GM19193 (cell line): ENCODE measurements around the gene KRT80.

Source experiments
- POLR2A ChIP-seq: IDR thresholded peaks from 4 replicates; pipeline ENCODE4 v1.6.1; 2011; ENCODE audit not compliant: insufficient read depth, insufficient read length; ENCODE audit errors: extremely low read depth

KRT80 gene

GRCh38 chr12:52207895-52208294, 16.1 kb upstream of the KRT80 start:
- TF ChIP-seq POLR2A: no peak

- no peak for TF ChIP-seq POLR2A
Measured at GRCh38 chr12:52207106-52207505, 15.3 kb upstream of the KRT80 start.

DNA sequence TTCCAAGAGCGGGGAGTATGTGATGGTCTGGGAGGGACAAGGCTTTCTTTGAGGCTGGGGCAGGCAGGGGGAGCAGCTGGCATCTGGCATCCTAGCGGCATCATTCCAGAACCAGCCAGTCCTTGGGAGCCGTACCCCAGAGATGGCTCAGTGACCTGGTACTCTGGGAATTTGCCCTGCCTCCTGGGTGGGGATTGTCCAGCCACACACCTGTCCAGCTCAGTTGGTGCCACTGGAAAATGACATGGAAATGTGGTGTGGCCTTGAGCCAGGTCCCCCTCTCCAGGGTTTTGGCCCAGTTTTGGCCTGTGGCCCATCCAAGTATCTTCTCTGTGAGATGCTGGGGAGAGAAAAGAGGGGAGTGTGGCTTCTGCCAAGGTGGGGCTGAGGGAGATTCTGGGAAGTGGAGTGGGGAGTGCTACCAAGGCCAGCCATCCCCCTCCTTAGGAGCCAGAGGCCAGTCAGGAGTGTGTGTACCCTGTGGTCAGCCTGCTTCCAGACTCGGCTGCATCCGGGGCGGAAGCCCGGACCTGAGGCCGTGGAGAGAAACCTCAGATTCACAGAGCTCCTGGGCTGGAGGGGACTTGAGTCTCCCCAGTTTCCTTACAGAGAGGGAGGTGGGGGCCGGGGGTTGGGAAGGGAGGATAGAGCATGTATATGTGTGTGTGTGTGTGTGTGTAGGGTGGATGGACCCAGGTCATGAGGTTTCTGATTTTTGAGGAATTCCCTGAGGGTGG, 14.7 kb upstream of the KRT80 start:
- no peak for TF ChIP-seq POLR2A

GRCh38 chr12:52205612-52206303, 13.9 kb upstream of the KRT80 start:
- TF ChIP-seq POLR2A: no peak

GRCh38 chr12:52204931-52205505, 13.2 kb upstream of the KRT80 start:
- TF ChIP-seq POLR2A: no peak

DNA sequence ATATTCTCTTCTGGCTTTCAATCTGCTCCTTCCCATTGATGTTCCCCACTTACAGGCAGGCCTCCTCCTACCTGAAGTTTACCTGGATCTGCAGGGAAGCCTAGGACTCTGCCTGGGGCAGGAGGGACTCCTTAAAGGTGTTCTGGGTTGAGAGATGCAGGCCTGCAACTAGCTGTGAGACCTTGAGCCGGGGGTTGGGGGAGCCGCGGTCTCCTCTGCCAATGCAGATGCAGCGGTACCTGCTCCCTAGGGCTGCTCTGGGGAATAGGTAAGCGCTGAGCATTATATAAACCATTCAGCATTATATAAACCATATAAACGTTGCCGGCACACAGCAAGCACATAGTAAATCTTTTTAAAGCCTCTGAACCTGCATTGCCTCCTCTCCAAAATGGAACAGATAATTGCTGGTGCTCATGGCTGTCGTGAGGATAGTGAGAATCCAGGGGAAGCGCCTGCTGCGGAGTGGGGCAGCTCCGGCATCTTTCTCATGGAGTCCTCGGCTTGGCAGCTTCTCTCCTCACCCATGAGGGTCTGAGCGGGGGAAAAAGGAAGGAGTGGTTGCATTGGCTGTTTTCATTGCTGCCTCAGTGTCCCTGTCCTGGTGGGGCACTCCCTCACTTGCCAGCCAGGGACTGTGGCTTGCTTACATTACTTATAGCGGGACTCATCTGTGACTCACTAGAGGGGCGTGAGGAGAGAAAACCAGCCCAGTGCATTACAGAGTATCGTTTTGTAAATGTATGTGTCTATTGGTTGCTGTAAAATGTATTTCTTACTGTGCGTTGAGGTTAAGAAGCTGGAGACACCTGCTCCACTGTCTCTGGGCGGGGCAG, 12.5 kb upstream of the KRT80 start:
- TF ChIP-seq POLR2A: no peak

DNA sequence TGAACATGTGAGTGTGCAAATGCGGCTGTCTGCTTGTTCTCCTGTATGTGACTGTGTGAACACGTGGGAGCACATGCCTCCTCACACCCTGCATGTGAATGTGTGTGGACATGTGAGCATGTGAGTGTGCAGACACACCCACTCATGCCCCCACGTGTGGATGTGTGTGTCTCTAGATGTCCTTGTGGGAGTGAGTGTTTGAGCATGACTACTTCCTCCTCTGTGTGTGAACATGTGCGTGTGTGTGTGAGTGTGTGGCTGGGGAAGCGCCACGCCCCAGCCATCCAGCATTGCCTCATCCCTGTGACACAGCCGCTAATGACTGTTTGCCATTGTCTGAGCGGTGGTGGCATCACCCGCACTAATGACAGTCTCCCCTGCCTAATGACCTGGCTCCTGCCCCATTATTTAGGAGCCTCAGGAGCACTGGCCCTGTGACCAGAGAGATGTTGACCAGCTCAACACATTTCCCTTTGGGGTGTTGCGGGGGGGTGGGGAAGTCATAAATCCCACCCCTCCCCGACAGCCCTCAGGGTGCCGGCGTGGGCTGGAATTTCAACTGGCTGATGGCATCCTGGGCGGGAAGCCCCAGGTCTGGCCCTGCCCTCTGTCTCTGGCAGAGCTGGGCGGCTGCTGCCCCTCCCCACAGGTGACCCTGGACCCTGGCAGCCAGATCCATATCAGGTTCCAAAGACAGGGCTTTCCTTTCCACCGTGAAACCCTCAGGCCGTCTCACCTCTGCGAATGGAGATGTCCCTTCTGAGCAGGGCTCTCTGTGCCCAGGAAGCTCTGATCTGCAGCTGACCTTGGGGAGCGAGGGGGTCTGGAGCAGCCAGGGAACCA, 11.5 kb upstream of the KRT80 start:
- TF ChIP-seq POLR2A: no peak

- no peak for TF ChIP-seq POLR2A
Measured at GRCh38 chr12:52202361-52203078, 10.7 kb upstream of the KRT80 start.

GRCh38 chr12:52201451-52201839, 9.6 kb upstream of the KRT80 start:
- no peak for TF ChIP-seq POLR2A

DNA sequence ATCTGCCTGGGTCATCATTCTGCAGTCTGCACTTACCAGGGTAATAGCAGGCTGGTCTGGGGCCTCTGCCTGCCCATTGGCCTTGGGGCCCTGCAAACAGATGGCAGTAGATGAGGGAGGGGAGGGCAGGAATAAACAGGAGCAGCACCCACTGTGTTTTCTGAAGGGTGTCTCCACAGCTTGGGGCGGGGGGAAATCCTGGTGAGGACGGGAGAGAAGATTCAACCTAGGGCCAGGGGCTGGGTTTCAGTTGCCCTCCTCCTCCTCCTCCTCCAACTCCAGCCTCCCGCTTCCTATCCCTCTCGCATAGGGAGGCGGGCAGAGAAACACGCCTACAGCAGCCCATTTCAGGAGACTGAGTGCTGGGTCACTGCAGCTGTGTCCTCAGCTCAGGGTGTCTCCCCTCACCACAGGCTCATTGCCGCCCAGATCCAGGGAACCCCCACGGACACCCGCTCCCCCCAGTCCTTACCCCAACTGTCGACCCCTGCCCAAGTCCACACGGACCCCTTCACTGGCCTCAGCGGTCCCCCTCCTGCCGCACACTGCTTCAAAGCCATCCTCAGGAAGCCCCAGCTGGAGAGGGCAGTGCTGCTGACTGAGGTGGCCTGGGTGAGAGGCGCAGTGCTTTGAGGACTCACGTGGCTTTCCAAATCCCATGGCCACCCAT, 9.1 kb upstream of the KRT80 start:
- TF ChIP-seq POLR2A: no peak

- no peak for TF ChIP-seq POLR2A
Measured at GRCh38 chr12:52200086-52200780, 8.4 kb upstream of the KRT80 start.

DNA sequence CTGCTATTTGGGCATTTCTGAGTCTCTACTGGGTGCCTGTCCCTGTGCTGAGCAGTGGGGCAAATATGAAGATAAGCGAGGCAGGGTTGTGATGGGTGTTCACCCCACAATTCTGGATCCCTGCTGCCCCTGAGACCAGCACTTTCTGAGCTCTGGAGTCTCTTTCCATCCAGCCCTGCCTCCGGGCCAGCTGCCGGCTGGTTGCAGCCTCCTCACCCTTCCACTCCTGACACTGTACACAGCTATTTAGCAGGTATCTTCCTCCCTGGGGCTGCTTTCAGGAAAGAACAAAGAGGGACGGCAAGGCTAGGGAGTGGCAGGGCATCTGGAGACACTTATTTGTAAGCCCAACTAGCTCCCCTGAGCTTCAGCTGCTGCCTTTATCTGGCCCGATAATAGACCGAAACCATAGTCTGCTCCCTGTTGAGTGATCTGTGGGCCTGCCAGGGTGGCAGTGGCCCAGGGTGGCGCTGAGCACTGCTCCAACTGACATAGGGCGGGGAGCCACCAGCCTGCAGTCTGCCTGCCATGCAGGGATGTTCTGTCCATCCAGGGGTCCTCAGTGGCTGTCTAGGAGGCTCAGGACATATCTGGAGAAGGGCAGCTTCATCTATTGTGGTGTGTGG, 7.6 kb upstream of the KRT80 start:
- no peak for TF ChIP-seq POLR2A
